HL-60 (cell line): ENCODE data around the gene UBE2S.

Experiments used
- DNase-seq, 2 experiments: peaks; one replicate each; pipeline ENCODE4 v3.0.0-alpha.2; 2010 to 2020; ENCODE audit warnings: low read depth in 1 of 2, low spot score in 1 of 2
- H3K27ac ChIP-seq: fragments of 250-450 bp; sonication (Bioruptor Pico); replicated peaks from 2 replicates; pipeline ENCODE4 v1.5.1; 2020; ENCODE audit warnings: mild to moderate bottlenecking, moderate library complexity
- H3K27me3 ChIP-seq: fragments of 250-450 bp; sonication (Bioruptor Pico); 2 replicates; pipeline ENCODE4 v1.5.1; 2021; ENCODE audit warnings: mild to moderate bottlenecking, moderate library complexity; ENCODE audit not compliant: insufficient read depth, poor library complexity, severe bottlenecking
- H3K4me3 ChIP-seq: replicated peaks from 2 replicates; pipeline ENCODE4 v1.5.1; 2011; ENCODE audit warnings: mild to moderate bottlenecking, control low read depth, low read length; ENCODE audit not compliant: insufficient read depth
- GABPA ChIP-seq: IDR thresholded peaks from 2 replicates; pipeline ENCODE4 v1.6.1; 2012; ENCODE audit warnings: low read depth
- POLR2AphosphoS5 ChIP-seq: IDR thresholded peaks from 2 replicates; pipeline ENCODE4 v1.6.1; 2012; ENCODE audit warnings: low read depth
- SPI1 ChIP-seq: IDR thresholded peaks from 2 replicates; pipeline ENCODE4 v1.6.1; 2012; ENCODE audit warnings: low read depth, mild to moderate bottlenecking, borderline replicate concordance
- TF ChIP-seq, protein P1 (sequence below): IDR thresholded peaks from one replicate; pipeline ENCODE4 v1.5.1; 2011; ENCODE audit warnings: low read length, control low read depth, inconsistent platforms; ENCODE audit not compliant: insufficient read depth
- TF ChIP-seq, protein P2 (sequence below): IDR thresholded peaks from 2 replicates; pipeline ENCODE4 v1.6.1; 2012; ENCODE audit warnings: low read depth; ENCODE audit not compliant: insufficient replicate concordance

Gene UBE2S

DNA sequence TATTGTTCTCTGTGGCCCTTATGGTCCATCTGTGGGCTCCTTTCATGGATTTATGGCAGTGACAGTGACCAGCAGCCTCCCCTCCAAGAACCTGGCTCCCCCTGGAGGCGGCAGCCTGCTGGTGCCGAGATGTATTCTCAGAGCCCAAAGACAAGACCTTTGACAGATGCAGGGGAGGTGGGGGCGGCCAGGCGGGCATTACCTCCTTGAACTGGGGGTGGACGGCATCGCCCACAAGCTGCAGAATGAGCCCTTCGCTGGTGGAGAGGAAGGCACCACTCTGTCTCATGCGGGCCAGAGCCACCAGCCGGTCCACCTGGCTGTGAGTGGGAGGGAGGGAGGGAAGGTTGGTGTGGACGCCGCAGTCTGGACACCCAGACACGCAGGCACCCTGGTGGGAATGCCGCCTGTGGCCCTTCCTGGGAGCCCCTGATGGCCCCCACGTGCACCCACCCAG lies 47.2 kb upstream of the UBE2S start:
- Histone ChIP-seq H3K27ac (no peak overlapping the region), H3K27me3 (peaks cover 9% of the 10 kb centered on the region), H3K4me3 (no peak overlapping the region)
- TF ChIP-seq, protein P1, sequence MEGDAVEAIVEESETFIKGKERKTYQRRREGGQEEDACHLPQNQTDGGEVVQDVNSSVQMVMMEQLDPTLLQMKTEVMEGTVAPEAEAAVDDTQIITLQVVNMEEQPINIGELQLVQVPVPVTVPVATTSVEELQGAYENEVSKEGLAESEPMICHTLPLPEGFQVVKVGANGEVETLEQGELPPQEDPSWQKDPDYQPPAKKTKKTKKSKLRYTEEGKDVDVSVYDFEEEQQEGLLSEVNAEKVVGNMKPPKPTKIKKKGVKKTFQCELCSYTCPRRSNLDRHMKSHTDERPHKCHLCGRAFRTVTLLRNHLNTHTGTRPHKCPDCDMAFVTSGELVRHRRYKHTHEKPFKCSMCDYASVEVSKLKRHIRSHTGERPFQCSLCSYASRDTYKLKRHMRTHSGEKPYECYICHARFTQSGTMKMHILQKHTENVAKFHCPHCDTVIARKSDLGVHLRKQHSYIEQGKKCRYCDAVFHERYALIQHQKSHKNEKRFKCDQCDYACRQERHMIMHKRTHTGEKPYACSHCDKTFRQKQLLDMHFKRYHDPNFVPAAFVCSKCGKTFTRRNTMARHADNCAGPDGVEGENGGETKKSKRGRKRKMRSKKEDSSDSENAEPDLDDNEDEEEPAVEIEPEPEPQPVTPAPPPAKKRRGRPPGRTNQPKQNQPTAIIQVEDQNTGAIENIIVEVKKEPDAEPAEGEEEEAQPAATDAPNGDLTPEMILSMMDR: peak; percentile 64
- TF ChIP-seq, protein P2, sequence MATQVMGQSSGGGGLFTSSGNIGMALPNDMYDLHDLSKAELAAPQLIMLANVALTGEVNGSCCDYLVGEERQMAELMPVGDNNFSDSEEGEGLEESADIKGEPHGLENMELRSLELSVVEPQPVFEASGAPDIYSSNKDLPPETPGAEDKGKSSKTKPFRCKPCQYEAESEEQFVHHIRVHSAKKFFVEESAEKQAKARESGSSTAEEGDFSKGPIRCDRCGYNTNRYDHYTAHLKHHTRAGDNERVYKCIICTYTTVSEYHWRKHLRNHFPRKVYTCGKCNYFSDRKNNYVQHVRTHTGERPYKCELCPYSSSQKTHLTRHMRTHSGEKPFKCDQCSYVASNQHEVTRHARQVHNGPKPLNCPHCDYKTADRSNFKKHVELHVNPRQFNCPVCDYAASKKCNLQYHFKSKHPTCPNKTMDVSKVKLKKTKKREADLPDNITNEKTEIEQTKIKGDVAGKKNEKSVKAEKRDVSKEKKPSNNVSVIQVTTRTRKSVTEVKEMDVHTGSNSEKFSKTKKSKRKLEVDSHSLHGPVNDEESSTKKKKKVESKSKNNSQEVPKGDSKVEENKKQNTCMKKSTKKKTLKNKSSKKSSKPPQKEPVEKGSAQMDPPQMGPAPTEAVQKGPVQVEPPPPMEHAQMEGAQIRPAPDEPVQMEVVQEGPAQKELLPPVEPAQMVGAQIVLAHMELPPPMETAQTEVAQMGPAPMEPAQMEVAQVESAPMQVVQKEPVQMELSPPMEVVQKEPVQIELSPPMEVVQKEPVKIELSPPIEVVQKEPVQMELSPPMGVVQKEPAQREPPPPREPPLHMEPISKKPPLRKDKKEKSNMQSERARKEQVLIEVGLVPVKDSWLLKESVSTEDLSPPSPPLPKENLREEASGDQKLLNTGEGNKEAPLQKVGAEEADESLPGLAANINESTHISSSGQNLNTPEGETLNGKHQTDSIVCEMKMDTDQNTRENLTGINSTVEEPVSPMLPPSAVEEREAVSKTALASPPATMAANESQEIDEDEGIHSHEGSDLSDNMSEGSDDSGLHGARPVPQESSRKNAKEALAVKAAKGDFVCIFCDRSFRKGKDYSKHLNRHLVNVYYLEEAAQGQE: no peak
- no peak for TF ChIP-seq POLR2AphosphoS5
- TF ChIP-seq GABPA: no peak
- DNase-seq: peak in 1 of 2 experiments; percentile 57

DNA sequence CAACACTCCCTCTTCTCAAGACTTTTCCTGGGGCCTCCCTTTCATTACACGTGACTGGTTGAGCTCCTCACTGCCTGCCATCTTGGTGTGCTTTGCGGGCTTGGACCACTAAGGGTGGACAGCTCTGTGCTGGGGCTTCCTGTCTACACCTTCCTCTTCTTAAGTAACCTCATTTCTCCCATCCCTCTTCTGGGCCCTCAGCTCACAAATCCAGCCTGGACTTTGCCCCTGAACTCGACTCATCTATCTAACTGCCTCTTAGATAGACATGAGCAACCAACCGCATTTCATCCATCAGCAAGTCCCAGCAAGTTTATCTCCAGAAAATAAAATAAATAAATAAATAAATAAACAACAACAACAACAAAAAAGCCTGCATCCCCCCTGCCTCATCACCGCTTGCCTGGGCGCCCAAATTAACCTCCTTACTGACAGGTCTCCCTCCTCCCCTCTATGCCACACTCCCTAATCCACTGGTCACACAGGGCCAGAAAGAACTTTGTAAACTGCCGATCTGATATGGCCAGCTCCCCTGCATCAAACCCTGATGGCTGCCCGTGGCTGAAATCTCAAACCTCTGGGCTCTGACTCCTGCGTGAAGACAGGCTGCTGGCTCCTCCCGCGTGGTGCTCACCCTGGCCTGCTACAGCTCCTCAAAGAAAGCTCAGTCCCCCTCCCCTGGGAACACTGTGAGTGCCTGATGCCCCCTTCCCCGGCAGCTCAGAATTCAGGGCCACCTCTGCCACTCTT lies 46.1 kb upstream of the UBE2S start:
- Histone ChIP-seq H3K27me3 (peaks cover 9% of the 10 kb centered on the region), H3K4me3 (no peak overlapping the region), H3K27ac (no peak overlapping the region)
- no peak for DNase-seq
- TF ChIP-seq, protein P2: no peak
- no peak for TF ChIP-seq SPI1

DNA sequence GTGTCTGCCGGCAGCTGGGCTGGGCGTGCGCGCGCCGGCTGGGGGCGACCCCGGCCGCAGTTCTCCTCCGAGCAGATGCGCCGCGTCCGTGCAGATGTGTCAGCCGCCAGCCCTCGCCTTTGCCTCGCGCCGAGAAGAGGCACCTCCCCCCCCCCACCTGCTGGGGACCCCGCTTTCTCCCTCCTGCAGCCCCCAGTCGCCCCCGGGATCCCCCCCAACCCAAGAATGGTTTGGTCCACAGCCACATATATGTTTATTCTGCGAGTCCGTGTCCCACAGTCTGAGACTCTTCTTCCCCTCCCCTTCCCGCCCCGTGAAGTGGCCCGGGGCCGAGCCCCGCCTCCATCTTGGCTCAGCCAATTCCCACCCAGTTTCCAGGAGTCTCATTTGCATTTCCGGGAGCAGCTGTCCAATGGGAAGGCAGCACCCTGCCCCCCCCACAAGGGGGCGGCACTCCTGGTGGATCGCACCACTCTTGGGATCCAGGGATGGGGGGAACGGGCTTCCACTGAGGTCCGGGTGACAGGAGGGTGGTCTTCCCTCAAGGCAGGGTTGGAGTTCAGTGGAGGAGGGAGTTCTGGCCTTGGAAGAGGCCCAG lies 45.3 kb upstream of the UBE2S start:
- Histone ChIP-seq H3K27ac (no peak overlapping the region), H3K4me3 (no peak overlapping the region), H3K27me3 (peaks cover 9% of the 10 kb centered on the region)
- DNase-seq: no peak
- TF ChIP-seq, protein P2: no peak
- TF ChIP-seq, protein P1: no peak
- TF ChIP-seq SPI1 (no peak), GABPA (no peak), POLR2AphosphoS5 (no peak)
